CMK (cell line): ENCODE measurements around the gene RETREG1.

Source experiments
- DNase-seq: peaks from one replicate; pipeline ENCODE4 v3.0.0-alpha.2; 2010; ENCODE audit warnings: low read depth

The RETREG1 gene

DNA sequence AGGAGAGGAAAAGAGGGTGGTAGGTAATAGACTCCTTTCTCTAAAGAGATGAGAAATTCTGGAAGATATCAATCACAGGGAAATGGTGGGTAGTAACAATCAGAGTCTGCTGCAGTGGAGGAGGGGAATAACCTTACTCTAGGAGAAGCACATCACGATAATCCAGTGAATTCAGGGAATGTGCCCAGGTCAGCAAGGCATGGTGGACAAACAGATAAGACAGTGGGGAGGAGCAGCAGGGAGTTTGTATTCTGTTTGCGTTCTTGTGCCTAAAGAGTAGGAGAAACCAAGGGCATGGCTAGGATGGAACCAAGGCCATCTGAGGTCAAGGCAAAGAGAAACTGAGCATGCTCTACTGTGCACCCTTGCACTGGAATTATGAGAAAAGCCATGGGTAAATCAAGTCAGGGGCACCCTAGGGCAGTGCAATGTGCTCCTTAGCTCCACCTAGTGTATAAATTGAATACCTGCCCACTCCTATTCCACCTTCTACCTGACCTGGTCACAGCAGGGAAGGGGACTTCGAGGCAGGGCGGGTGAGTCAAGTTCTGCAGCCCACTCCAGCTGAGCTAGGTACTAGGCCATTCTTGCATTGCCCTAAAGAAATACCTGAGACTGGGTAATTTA lies 31.6 kb downstream of the RETREG1 start:
- DNase-seq, result no peak

DNA sequence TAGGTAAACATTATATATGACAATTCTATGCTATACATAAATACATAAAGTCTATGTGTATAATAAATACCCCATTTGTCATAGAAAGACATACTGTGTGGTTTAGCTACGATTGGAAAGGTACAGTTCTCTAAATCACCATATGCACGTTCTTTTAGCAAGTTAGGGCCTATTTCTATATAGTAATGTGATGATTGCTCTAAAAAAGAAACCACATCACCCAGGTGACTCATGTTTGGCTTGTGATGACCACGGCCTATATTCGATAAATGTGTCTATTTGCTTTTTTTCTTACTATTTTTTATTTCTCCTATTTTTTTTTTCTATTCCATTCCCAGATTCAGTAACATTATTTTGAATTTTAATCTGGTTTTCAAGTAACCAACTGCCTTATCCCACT lies 34.7 kb downstream of the RETREG1 start:
- DNase-seq, result no peak

DNA sequence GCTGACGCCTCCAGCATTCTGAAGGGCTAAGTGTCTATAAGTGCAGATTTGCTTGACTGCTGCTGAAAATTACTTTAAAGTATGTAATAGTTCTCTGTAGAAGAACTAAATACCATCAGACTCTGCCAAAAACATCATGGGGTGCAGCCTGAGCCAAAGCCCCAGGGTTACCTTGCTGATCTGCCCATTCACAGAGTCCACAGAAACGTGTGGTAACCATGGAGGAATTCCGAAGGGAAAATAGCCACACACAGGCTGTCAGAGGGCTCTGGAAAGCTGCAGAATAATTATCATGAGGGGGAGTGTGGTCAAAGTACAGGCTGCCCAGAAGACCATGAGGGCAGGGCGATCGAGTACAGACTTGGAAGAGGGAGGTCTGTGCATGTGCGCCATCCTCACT lies 36.4 kb downstream of the RETREG1 start:
- no peak for DNase-seq

DNA sequence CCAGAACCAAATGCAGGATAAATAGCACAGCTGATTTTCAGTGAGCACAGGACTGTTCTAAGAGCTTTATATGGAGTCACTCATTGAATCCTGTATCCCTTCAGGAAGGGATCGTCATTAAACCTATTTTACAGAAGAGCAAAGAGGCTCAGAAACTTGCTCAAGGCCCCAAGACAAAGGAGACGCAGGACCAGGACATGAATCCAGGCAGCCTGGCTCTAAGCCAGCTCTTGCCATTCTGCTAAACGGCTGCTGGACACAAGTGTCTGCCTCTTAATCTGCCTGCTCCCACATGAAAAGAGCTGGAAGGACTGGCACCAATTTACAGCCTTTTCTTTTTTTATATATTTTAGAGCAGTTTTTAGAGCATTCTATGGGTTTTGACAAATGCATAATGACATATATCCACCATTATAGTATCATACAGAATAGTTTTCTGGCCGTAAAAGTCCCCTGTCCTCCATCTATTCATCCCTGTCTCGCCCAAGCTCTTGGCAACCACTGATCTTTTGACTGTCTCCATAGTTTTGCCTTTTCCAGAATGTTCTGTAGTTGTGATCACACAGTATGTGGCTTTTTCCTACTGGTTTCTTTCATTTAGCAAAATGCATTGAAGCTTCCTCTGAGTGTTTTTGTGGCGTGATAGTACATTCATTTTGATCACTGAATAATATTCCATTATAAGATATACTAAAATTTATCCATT lies 37.5 kb downstream of the RETREG1 start:
- DNase-seq, result no peak

GRCh38 chr5:16578474-16578883 lies 38.3 kb downstream of the RETREG1 start:
- no peak for DNase-seq

GRCh38 chr5:16577677-16578076 lies 39.1 kb downstream of the RETREG1 start:
- DNase-seq, result no peak

DNA sequence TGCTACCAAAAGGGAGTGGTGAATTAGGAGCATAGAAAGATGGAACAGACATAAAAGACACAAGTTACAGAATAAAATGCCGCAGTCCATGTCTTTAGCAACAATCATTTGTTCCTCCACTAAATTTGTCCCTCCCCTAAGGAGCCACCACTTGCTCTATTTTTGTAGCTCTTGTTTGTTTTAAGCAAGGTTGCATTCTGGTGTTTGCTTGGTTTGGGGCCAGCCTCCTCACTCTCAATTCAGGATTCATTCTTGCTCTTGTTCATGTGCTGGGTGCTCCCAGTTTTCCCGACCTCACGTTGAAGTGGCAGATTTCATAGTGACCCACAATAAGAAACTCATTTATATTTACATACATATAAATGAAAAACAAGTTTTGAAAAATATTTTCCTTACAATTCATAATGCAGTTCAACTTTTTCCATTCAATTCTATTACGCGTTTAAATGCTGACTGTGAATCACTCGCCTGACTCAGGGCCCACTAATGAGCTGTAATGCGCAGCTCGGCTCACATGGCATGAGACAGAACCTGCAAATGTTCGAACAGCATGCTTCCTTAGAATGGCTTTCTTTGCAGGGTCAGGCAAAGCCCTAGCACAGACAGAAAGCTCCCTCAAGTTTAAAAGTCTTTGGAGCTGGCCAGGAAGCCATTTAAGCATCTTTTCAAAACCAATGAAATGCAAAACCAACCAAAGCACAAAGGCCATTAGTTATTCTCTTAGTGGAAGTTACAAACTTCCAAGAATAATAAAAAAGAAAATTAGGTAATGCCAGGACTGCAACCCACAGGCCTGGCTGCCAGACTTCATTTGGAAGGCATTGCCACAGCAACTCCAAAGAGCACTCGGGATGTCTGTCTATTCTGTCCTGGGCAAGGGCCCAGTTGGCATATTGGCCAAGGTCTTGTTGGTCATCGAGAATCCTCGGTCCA lies 41.7 kb downstream of the RETREG1 start:
- no peak for DNase-seq

- no peak for DNase-seq
These were observed 43.4 kb downstream of the RETREG1 start for GRCh38 chr5:16573401-16573800.

GRCh38 chr5:16572289-16573015 lies 44.3 kb downstream of the RETREG1 start:
- no peak for DNase-seq

DNA sequence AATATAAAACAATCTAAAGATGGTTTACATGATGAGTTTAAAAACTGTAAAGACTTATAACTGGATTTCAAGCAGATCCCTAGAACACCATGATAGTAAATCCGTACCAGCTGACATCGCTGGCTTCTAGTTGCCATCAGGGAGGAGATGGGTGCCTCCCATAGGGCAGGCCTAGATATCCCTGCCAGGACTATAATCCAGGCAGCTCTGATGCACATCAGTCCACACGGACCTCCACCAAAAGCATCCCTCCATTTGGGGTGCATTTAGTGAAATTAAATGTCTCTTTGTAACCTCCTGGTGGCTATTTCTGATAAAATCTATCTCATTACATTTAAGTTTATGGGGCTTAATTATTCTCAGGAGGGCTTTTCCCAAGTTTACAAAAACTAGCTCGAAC lies 45.8 kb downstream of the RETREG1 start:
- DNase-seq, result no peak

DNA sequence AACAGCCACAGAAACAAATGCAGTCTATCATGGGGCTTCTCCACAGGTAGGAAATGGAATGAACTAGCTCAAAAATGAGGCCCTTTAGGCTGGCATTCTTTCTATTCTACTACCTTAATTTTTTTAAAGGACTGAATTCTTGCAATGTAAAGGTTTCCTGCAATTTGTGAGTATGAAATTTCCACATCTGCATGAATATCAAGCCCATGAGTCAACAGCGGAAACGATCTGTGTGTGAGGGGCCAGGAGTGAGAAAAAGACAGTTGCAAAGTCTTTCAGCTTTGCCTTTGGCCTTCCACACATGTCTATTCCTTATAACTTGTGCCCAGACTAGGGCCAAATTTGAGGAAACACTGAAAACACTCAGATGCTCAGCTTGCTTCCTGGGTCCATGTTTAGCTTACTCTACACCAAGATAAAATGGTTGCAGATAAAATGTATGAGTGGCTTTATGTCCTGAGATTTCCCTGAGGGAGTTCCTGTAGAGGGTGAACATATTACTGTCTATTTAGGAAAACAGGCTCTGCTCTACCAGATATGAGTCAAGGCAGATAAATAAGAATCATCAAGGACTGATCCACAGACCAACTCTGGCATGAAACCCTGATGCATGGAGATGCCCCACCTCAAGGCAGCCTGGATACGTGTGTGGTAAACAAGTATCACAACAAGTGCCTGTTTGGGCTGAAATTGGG lies 46.5 kb downstream of the RETREG1 start:
- DNase-seq, result no peak

GRCh38 chr5:16568875-16569580 lies 47.8 kb downstream of the RETREG1 start:
- no peak for DNase-seq

- DNase-seq, result no peak
These were observed 49.4 kb downstream of the RETREG1 start for GRCh38 chr5:16567365-16567764.

DNA sequence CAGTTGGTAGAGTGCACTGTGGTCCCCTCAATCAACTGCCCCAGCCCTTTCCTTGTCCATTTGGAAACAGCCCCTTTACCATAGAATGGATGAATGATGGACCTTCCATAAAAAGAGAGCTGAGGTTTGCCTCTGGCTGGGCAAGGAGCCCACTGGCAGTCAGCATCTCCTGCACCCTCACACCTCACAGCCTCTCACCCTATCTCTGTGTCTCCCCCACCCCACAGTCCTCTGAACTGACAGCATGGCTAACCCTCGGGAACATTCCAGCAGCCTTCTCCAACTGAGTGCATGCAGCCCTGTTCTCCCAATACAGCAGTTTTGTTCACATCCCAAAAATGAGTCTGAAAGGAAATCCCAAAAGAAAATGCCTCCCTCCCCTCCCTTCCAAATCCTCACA lies 51.7 kb downstream of the RETREG1 start:
- DNase-seq, result no peak

- no peak for DNase-seq
These were observed 52.4 kb downstream of the RETREG1 start for GRCh38 chr5:16564248-16564867.

- no peak for DNase-seq
These were observed 53.1 kb downstream of the RETREG1 start for GRCh38 chr5:16563686-16564085.

DNA sequence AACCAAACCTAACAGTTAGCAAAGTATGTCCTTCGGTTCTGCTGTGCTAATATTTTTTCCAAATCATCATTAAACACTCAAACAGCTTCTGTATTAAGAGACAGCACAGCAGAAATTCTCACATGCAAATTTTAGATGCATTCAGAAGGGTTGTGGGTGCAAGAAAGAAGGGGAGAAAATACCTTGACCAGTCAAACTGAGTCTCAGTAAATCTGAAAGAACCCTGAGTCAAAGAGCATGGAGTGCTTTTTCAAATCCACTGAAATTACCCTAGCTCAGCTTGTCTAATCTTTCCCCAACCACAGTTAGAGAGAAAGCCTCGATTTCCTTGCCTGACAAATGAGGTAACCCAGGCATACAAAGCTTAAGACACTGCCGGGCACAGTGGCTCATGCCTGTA lies 55.1 kb downstream of the RETREG1 start:
- no peak for DNase-seq

- no peak for DNase-seq
These were observed 57.1 kb downstream of the RETREG1 start for GRCh38 chr5:16559702-16560101.

DNA sequence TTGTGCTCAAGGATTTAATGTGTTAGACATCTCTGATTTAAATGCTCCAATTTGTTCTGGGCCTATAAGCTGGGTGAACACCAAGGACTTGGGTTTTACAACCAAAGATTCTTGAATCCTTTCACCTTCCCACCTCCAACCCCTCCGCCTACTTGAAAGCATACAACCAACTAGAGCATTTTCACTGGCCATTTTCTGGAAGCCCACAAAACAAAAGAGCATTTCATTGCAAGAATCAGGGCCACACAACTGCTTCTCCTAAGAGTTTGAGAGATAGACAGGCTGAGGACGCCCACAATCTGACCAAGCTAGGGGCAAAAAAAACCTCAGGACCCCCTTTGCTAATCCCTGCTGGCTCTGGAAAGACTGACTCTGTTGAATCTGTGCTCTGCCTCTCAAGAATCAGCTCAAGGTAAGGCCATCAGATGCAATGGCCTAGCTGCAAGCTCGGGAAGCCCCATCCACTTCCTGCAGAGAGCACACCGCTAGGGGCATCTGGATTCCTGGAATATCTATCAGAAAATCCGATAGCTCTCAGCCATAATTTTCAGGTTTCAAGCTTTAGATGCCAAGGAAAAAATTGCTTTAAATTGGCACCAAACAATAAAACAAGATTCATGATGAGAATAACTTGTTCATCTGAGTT lies 57.7 kb downstream of the RETREG1 start:
- no peak for DNase-seq

DNA sequence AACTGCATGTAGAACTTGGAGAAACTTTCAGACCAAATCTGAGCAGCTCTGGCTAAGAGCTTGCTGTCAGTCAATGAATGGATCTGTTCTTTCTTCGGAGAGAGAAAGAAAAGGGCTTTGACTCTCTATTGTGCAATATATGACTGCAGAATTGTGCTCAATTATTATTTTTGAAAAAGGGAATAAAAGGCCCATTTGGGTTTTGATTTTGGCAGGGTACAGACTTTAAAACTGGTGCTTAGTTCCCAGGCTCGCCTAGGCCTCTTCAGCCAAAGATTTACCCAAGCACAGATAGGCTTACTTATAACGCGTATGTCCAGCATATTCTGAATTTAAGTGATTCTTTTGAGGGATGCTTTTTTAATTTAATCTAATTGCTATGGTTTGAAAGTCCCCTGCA lies 59.3 kb downstream of the RETREG1 start:
- no peak for DNase-seq
